ENCODE data around the gene KDM7A. TPM values are rescaled to one million over a fixed set of nuclear protein-coding genes. Genes with fewer than 3 reads are reported as not detected.

KDM7A gene
- polyA plus RNA-seq, 2 of the 4 experiments (the other 2 are of a cell fraction) = 1.4 to 4.1 TPM

- Histone ChIP-seq H3K4me2 (no peak overlapping the region), H3K9me3 (no peaks in the 10 kb centered on the region), H3K4me1 (peaks cover 15% of the 10 kb centered on the region), H3K4me3 (no peak overlapping the region), H3K27ac (no peak overlapping the region)
- DNase-seq (ENCODE audit: low read depth in 1 of 2, low spot score in 1 of 2) (no peak), FAIRE-seq (no peak), ATAC-seq (no peak)
- TF ChIP-seq BCL3 (IDR thresholded peaks at IDR 0.05) (no peak), RAD21 (conservative IDR thresholded peaks at IDR 0.05 in 1 of 2, IDR thresholded peaks at IDR 0.05 in 1 of 2) (no peak), JUN (IDR thresholded peaks at IDR 0.05) (no peak), BHLHE40 (IDR thresholded peaks at IDR 0.05; ENCODE audit: low read depth, low read length) (no peak), HEYL (CRISPR knock-in tag; IDR thresholded peaks at IDR 0.05) (no peak), ATOH8 (CRISPR knock-in tag; IDR thresholded peaks at IDR 0.05; ENCODE audit: low read depth) (no peak), FOXS1 (CRISPR knock-in tag; IDR thresholded peaks at IDR 0.05) (no peak), CTCF (IDR thresholded peaks at IDR 0.05) (no peak), KDM1A (IDR thresholded peaks at IDR 0.05; ENCODE audit: low read depth) (no peak), KDM5A (IDR thresholded peaks at IDR 0.05) (no peak), SMC3 (IDR thresholded peaks at IDR 0.05) (no peak), EP300 (IDR thresholded peaks at IDR 0.05) (no peak), ZFP36 (IDR thresholded peaks at IDR 0.05; ENCODE audit: borderline replicate concordance, partially characterized antibody) (no peak), ZNF302 (CRISPR knock-in tag; IDR thresholded peaks at IDR 0.05) (no peak), CEBPB (IDR thresholded peaks at IDR 0.05) (no peak), SREBF2 (IDR thresholded peaks at IDR 0.05) (no peak), MYC (IDR thresholded peaks at IDR 0.05; ENCODE audit: borderline replicate concordance, low read length) (no peak)
- ChIA-PET CTCF (interaction anchor here (1.2 kb wide), 1 partner anchor 9 kb away, joined by 4 read pairs; no protein-coding TSS in a partner anchor), POLR2A (no interaction called here)
- 76% methylated on average over 7 of the region's 7 CpGs for WGBS (ENCODE audit: missing lambda C conversion rate)
Measured at GRCh38 chr7:140039066-140039465, 137.7 kb downstream of the KDM7A start.

- ChIA-PET POLR2A (no interaction called here), CTCF (no interaction called here)
- WGBS (ENCODE audit: missing lambda C conversion rate) = 90% methylated on average over 11 of the region's 11 CpGs
- Histone ChIP-seq H3K4me2 (no peak overlapping the region), H3K4me1 (peaks cover 15% of the 10 kb centered on the region), H3K27ac (peak overlapping the region in 1 of 2 experiments; percentile 64; a peak in 2 of 6 replicates), H3K4me3 (no peak overlapping the region), H3K9me3 (no peaks in the 10 kb centered on the region)
- TF ChIP-seq E2F6 (IDR thresholded peaks at IDR 0.05; ENCODE audit: borderline replicate concordance, low read depth) = no peak
- no peak for TF ChIP-seq TP53 (CRISPR knock-in tag; IDR thresholded peaks at IDR 0.05)
- TF ChIP-seq RCOR1 (IDR thresholded peaks at IDR 0.05; ENCODE audit: low read depth, low read length) = no peak
- TF ChIP-seq MAZ (IDR thresholded peaks at IDR 0.05; ENCODE audit: borderline replicate concordance, low read depth, low read length) = no peak
- TF ChIP-seq NR3C1 (IDR thresholded peaks at IDR 0.05) = no peak
- TF ChIP-seq HOXB5 (CRISPR knock-in tag; IDR thresholded peaks at IDR 0.05) = no peak
- no peak for TF ChIP-seq BHLHE40 (IDR thresholded peaks at IDR 0.05; ENCODE audit: low read depth, low read length)
- FAIRE-seq (no peak), ATAC-seq (no peak; a peak in 1 of 6 replicates), DNase-seq (ENCODE audit: low read depth in 1 of 2, low spot score in 1 of 2) (no peak)
Measured at GRCh38 chr7:140036224-140036962, 140.4 kb downstream of the KDM7A start.

Data from A549 (cell line).